ENCODE data around the gene MRPS21.

MRPS21 gene

GRCh38 chr1:150269451-150269850 is 24.2 kb upstream of the MRPS21 start:
- Histone ChIP-seq H3K4me1 (ENCODE audit: control insufficient read depth, insufficient read depth, low read length) (0 out of 2 replicates have a peak, but pooled peaks cover 7% of the 10 kb centered on the region), H3K4me3 (ENCODE audit: low read depth, low read length) (no peak overlapping the region; the same call in 1 of the 2 replicates), H3K9me3 (ENCODE audit: control insufficient read depth, insufficient read depth, low read depth, low read length) (no peaks in the 10 kb centered on the region), H3K27ac (ENCODE audit: extremely low read depth, low read depth, low read length) (no peak overlapping the region), H3K36me3 (ENCODE audit: control insufficient read depth in 2 of 2, insufficient read depth in 1 of 2, low read length in 2 of 2) (peaks cover 4 to 31% of the 10 kb centered on the region in 2 experiments; a peak in 2 of 3 replicates)
- ChIA-PET POLR2A (interaction anchor here (0.6 to 1.2 kb wide), 7 partner anchors 9 to 1057 kb away, joined by 3 to 8 read pairs (median 4); partner anchors contain the start of genes CA14 and MCL1), CTCF (interaction anchor here (1.1 to 4.8 kb wide), 3 partner anchors 9 to 14 kb away, joined by 6 to 33 read pairs (median 13); no protein-coding TSS in a partner anchor)
- TF ChIP-seq ZNF623 (tag by site-specific recombination; IDR thresholded peaks at IDR 0.05) (no peak), ZBTB48 (tag by site-specific recombination; IDR thresholded peaks at IDR 0.05) (no peak), ZNF596 (tag by site-specific recombination; IDR thresholded peaks at IDR 0.05) (peak; percentile 27; the same call in 1 of the 2 replicates), ZNF660 (tag by site-specific recombination; IDR thresholded peaks at IDR 0.05) (no peak), GLI2 (tag by site-specific recombination; IDR thresholded peaks at IDR 0.05; ENCODE audit: borderline replicate concordance, low read depth) (no peak), KLF8 (tag by site-specific recombination; IDR thresholded peaks at IDR 0.05) (no peak), ZNF561 (tag by site-specific recombination; IDR thresholded peaks at IDR 0.05; ENCODE audit: borderline replicate concordance) (no peak), ZNF2 (tag by site-specific recombination; IDR thresholded peaks at IDR 0.05) (no peak), ZSCAN16 (tag by site-specific recombination; IDR thresholded peaks at IDR 0.05) (0 out of 2 replicates have a peak, but pooled peaks have one; percentile 7)

DNA sequence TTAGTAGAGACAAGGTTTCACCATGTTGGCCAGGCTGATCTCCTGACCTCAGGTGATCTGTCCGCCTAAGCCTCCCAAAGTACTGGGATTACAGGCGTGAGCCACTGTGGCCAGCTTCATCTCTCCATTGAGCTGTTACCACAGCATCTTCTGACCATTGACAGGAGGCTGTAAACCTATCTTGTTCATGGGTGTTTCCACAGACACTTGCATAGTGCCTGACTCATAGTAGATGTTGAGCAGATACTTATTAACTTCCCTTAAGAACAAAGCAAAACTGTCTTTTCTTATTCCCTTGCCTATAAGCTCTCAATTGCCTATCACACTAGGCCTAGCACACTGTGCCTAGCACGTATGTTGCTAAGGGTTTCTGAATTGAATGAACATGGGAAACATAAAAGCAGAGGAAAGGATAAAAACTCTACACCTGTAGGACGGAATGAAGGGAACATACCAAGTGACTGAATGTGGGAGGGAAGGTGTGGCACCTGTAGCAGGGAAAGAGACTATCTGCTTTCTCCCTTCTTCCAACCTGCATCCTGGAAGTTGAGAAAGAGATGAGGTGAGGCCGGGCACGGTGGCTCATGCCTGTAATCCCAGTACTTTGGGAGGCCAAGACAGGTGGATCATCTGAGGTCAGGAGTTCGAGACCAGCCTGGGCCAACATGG is 22.2 kb upstream of the MRPS21 start:
- Histone ChIP-seq H3K4me3 (ENCODE audit: low read depth, low read length) (no peak overlapping the region), H3K4me1 (ENCODE audit: control insufficient read depth, insufficient read depth, low read length) (0 out of 2 replicates have a peak, but pooled peaks cover 7% of the 10 kb centered on the region), H3K27ac (ENCODE audit: extremely low read depth, low read depth, low read length) (no peak overlapping the region), H3K9me3 (ENCODE audit: control insufficient read depth, insufficient read depth, low read depth, low read length) (no peaks in the 10 kb centered on the region), H3K36me3 (ENCODE audit: control insufficient read depth in 2 of 2, insufficient read depth in 1 of 2, low read length in 2 of 2) (peaks cover 4 to 13% of the 10 kb centered on the region in 2 experiments; a peak in 2 of 3 replicates)
- no peak for TF ChIP-seq ZNF830 (tag by site-specific recombination; IDR thresholded peaks at IDR 0.05; ENCODE audit: low read depth)
- TF ChIP-seq ZNF449 (tag by site-specific recombination; IDR thresholded peaks at IDR 0.05) = no peak
- peak; percentile 62 for TF ChIP-seq SCRT2 (tag by site-specific recombination; IDR thresholded peaks at IDR 0.05)
- peak; percentile 46 for TF ChIP-seq ZNF366 (tag by site-specific recombination; conservative IDR thresholded peaks at IDR 0.05)
- TF ChIP-seq ZBTB20 (tag by site-specific recombination; IDR thresholded peaks at IDR 0.05) = no peak
- POLR2A ChIA-PET = interaction anchor here (1.1 to 1.4 kb wide), 2 partner anchors 9 to 15 kb away, joined by 4 to 6 read pairs; partner anchors contain the start of gene CA14
- CTCF ChIA-PET = interaction anchor here (0.7 to 4.8 kb wide), 7 partner anchors 9 to 1536 kb away, joined by 3 to 33 read pairs (median 6); no protein-coding TSS in a partner anchor

DNA sequence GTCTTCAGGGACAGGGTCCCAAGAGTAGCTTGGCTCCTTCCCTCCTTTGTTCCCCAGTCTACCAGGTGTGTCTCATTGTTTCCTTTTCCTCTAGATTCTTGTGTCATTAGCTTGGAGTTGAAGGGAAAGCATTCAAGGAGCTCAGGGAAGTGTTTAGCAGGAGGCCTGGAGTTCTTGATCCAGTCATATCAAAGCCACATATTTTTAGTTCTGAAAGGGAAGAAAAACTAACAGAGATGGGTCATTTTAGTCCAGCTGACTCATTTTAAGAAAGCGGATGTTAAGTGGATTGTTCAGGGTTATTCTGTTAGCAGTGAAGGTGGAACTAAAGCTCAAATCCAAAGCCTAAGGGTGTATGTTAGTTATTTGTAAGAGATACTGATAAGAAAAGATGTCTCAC is 20.4 kb upstream of the MRPS21 start:
- no peaks in the 10 kb centered on the region for H3K9me3 ChIP-seq (ENCODE audit: control insufficient read depth, insufficient read depth, low read depth, low read length)
- ChIA-PET CTCF (interaction anchor here (0.5 to 4.8 kb wide), 5 partner anchors 7 to 135 kb away, joined by 3 to 33 read pairs (median 6); no protein-coding TSS in a partner anchor), POLR2A (interaction anchor here (1.0 kb wide), 1 partner anchor 90 kb away, joined by 4 read pairs; the partner anchor contains the start of gene RPRD2)
- H3K4me3 ChIP-seq (ENCODE audit: low read depth, low read length) = no peak overlapping the region
- TF ChIP-seq, protein P1, sequence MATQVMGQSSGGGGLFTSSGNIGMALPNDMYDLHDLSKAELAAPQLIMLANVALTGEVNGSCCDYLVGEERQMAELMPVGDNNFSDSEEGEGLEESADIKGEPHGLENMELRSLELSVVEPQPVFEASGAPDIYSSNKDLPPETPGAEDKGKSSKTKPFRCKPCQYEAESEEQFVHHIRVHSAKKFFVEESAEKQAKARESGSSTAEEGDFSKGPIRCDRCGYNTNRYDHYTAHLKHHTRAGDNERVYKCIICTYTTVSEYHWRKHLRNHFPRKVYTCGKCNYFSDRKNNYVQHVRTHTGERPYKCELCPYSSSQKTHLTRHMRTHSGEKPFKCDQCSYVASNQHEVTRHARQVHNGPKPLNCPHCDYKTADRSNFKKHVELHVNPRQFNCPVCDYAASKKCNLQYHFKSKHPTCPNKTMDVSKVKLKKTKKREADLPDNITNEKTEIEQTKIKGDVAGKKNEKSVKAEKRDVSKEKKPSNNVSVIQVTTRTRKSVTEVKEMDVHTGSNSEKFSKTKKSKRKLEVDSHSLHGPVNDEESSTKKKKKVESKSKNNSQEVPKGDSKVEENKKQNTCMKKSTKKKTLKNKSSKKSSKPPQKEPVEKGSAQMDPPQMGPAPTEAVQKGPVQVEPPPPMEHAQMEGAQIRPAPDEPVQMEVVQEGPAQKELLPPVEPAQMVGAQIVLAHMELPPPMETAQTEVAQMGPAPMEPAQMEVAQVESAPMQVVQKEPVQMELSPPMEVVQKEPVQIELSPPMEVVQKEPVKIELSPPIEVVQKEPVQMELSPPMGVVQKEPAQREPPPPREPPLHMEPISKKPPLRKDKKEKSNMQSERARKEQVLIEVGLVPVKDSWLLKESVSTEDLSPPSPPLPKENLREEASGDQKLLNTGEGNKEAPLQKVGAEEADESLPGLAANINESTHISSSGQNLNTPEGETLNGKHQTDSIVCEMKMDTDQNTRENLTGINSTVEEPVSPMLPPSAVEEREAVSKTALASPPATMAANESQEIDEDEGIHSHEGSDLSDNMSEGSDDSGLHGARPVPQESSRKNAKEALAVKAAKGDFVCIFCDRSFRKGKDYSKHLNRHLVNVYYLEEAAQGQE (tag by site-specific recombination; IDR thresholded peaks at IDR 0.05) = no peak
- TF ChIP-seq ZBTB8A (tag by site-specific recombination; IDR thresholded peaks at IDR 0.05) = no peak
- TF ChIP-seq ZNF341 (tag by site-specific recombination; IDR thresholded peaks at IDR 0.05; ENCODE audit: low read depth) = no peak
- TF ChIP-seq ZNF585B (tag by site-specific recombination; IDR thresholded peaks at IDR 0.05) = no peak
- no peak for TF ChIP-seq ZFP41 (tag by site-specific recombination; IDR thresholded peaks at IDR 0.05; ENCODE audit: borderline replicate concordance)
- TF ChIP-seq ZNF211 (tag by site-specific recombination; IDR thresholded peaks at IDR 0.05; ENCODE audit: low read depth) = no peak
- no peak for TF ChIP-seq ZBTB48 (tag by site-specific recombination; IDR thresholded peaks at IDR 0.05)
- TF ChIP-seq ZNF214 (tag by site-specific recombination; IDR thresholded peaks at IDR 0.05; ENCODE audit: borderline replicate concordance) = no peak
- TF ChIP-seq ZNF791 (tag by site-specific recombination; IDR thresholded peaks at IDR 0.05) = no peak
- TF ChIP-seq ZNF610 (tag by site-specific recombination; IDR thresholded peaks at IDR 0.05; ENCODE audit: borderline replicate concordance) = no peak
- no peak for TF ChIP-seq ZNF155 (tag by site-specific recombination; IDR thresholded peaks at IDR 0.05)
- no peak for TF ChIP-seq ZNF548 (tag by site-specific recombination; IDR thresholded peaks at IDR 0.05)
- H3K4me1 ChIP-seq (ENCODE audit: control insufficient read depth, insufficient read depth, low read length) = 0 out of 2 replicates have a peak, but pooled peaks cover 4% of the 10 kb centered on the region
- peaks cover 0 to 6% of the 10 kb centered on the region in 2 experiments; a peak in 1 of 3 replicates for H3K36me3 ChIP-seq (ENCODE audit: control insufficient read depth in 2 of 2, insufficient read depth in 1 of 2, low read length in 2 of 2)
- H3K27ac ChIP-seq (ENCODE audit: extremely low read depth, low read depth, low read length) = no peak overlapping the region
